ENCODE data around the gene S100A7A. TPM values are rescaled to one million over a fixed set of nuclear protein-coding genes. Genes with fewer than 3 reads are reported as not detected.

Gene S100A7A
- total and polyA plus RNA-seq, 10 of the 15 experiments (the other 5 are each of a cell fraction or from before 2014, with no cell fraction given): not detected

DNA sequence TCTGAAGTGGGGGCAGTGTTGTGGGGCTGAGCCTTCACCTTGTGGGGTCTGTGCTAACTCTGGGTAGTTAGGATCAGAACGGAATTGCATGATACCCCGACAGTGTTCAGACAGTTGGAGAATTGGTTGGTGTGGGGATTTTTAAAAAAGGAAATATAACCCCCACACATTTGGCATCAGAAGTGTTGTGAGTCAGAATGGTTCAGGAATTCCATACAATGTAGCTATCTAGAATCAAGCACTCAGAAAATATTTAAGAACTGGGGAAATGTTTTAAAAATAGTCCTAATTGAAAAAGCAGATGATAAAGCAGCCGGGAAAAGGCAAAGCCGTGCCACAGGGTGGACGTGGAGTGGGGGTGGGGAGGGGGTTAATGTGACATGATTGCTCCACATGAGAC, 50.6 kb downstream of the S100A7A start:
- no peak overlapping the region for H3K4me2 ChIP-seq (ENCODE audit: control insufficient read depth, insufficient read depth)
- no peaks in the 10 kb centered on the region; the same call in 2 of the 3 replicates for H3K9me3 ChIP-seq (replicated peaks; ENCODE audit: control insufficient read depth, insufficient read depth, low read length)
- in situ Hi-C loops (cut with MboI): no loop called here
- FAIRE-seq: no peak
- SMC1A ChIA-PET (ENCODE audit: uncharacterized antibody, unreplicated experiment): interaction anchor here (0.6 to 1.5 kb wide), 3 partner anchors 21 to 35 kb away, joined by 3 read pairs; no protein-coding TSS in a partner anchor
- RAD21 ChIA-PET (ENCODE audit: unreplicated experiment): interaction anchor here (1.2 to 1.3 kb wide), 2 partner anchors 28 to 112 kb away, joined by 3 read pairs; no protein-coding TSS in a partner anchor
- H4K20me1 ChIP-seq (ENCODE audit: control insufficient read depth, insufficient read depth): no peaks in the 10 kb centered on the region
- H3K4me3 ChIP-seq: no peak overlapping the region
- ATAC-seq: no peak
- no peak for DNase-seq (ENCODE audit: low read depth, low spot score)
- intact Hi-C loops (cut with micrococcal nuclease; ENCODE audit: unreplicated experiment): no loop called here
- 54% methylated on average over 5 of the region's 5 CpGs for WGBS (ENCODE audit: insufficient coverage, insufficient replicate concordance, low lambda C conversion rate, missing lambda C conversion rate)
- no peak overlapping the region for H2AFZ ChIP-seq (ENCODE audit: control insufficient read depth, low read depth, low read length)
- POLR2A ChIA-PET: no interaction called here
- no peak for TF ChIP-seq ZBTB40 (IDR thresholded peaks at IDR 0.05; ENCODE audit: borderline replicate concordance)
- no peak for TF ChIP-seq TBL1XR1 (IDR thresholded peaks at IDR 0.05; ENCODE audit: low read depth, low read length)
- TF ChIP-seq, protein P1, sequence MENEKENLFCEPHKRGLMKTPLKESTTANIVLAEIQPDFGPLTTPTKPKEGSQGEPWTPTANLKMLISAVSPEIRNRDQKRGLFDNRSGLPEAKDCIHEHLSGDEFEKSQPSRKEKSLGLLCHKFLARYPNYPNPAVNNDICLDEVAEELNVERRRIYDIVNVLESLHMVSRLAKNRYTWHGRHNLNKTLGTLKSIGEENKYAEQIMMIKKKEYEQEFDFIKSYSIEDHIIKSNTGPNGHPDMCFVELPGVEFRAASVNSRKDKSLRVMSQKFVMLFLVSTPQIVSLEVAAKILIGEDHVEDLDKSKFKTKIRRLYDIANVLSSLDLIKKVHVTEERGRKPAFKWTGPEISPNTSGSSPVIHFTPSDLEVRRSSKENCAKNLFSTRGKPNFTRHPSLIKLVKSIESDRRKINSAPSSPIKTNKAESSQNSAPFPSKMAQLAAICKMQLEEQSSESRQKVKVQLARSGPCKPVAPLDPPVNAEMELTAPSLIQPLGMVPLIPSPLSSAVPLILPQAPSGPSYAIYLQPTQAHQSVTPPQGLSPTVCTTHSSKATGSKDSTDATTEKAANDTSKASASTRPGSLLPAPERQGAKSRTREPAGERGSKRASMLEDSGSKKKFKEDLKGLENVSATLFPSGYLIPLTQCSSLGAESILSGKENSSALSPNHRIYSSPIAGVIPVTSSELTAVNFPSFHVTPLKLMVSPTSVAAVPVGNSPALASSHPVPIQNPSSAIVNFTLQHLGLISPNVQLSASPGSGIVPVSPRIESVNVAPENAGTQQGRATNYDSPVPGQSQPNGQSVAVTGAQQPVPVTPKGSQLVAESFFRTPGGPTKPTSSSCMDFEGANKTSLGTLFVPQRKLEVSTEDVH (IDR thresholded peaks at IDR 0.05; ENCODE audit: low read depth, partially characterized antibody): no peak
- TF ChIP-seq SUZ12 (IDR thresholded peaks at IDR 0.05; ENCODE audit: unreplicated experiment): no peak
- TF ChIP-seq, protein P2, sequence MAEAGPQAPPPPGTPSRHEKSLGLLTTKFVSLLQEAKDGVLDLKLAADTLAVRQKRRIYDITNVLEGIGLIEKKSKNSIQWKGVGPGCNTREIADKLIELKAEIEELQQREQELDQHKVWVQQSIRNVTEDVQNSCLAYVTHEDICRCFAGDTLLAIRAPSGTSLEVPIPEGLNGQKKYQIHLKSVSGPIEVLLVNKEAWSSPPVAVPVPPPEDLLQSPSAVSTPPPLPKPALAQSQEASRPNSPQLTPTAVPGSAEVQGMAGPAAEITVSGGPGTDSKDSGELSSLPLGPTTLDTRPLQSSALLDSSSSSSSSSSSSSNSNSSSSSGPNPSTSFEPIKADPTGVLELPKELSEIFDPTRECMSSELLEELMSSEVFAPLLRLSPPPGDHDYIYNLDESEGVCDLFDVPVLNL (IDR thresholded peaks at IDR 0.05; ENCODE audit: low read depth, low read length): no peak
- TF ChIP-seq SMAD5 (IDR thresholded peaks at IDR 0.05; ENCODE audit: low read depth): no peak
- no peak for TF ChIP-seq ELK1 (IDR thresholded peaks at IDR 0.05; ENCODE audit: low read depth, low read length)
- TF ChIP-seq ASH2L (IDR thresholded peaks at IDR 0.05; ENCODE audit: borderline replicate concordance, low read depth): no peak
- no peak for TF ChIP-seq ZNF217 (IDR thresholded peaks at IDR 0.05)
- TF ChIP-seq GABPA (IDR thresholded peaks at IDR 0.05; ENCODE audit: low read depth): no peak
- BruUV-seq (replicated peaks): no TSS peak
- CTCF ChIA-PET: interaction anchor here (0.8 to 4.0 kb wide), 6 partner anchors 19 to 115 kb away, joined by 3 to 41 read pairs (median 6); no protein-coding TSS in a partner anchor
- H3K79me2 ChIP-seq (ENCODE audit: control insufficient read depth, insufficient read depth, low read length): no peaks in the 10 kb centered on the region
- no peak overlapping the region for H3K9ac ChIP-seq (ENCODE audit: control insufficient read depth, insufficient read depth, low read length)
- H3K27ac ChIP-seq (ENCODE audit: control insufficient read depth, insufficient read depth): no peak overlapping the region
- peaks cover 0 to 3% of the 10 kb centered on the region in 2 experiments; a peak in 2 of 4 replicates for H3K27me3 ChIP-seq (replicated peaks in 1 of 2; ENCODE audit: control insufficient read depth in 2 of 2, insufficient read depth in 2 of 2, low read length in 1 of 2)
- H3K36me3 ChIP-seq (ENCODE audit: control insufficient read depth in 2 of 2, insufficient read depth in 2 of 2, low read length in 1 of 2): no peaks in the 10 kb centered on the region
- no peaks in the 10 kb centered on the region for H3K4me1 ChIP-seq (ENCODE audit: control insufficient read depth, insufficient read depth, low read length)

Measured in GM12878 (cell line).